Right renal pelvis (tissue), 4 donors: ENCODE data around the gene PRKN. TPM values are rescaled to one million over a fixed set of nuclear protein-coding genes. Genes with fewer than 3 reads are reported as not detected.

ENCODE experiments used
- DNase-seq, 4 donors: peaks; one replicate each; pipeline ENCODE4 v3.0.0-alpha.2; 2013; ENCODE audit warnings: low read depth in 4 of 4, low spot score in 3 of 4, missing footprints in 1 of 4
- polyA plus RNA-seq, 4 donors: library from polyadenylated mRNA; unstranded; fragments of 120-200 nt; gene quantifications; one replicate each; pipeline ENCODE4 v1.2.1, GENCODE V29; 2013; ENCODE audit not compliant: insufficient read length in 4 of 4

Gene PRKN
- polyA plus RNA-seq, 4 donors = 8.7 to 12.4 (median 10.8) TPM

DNA sequence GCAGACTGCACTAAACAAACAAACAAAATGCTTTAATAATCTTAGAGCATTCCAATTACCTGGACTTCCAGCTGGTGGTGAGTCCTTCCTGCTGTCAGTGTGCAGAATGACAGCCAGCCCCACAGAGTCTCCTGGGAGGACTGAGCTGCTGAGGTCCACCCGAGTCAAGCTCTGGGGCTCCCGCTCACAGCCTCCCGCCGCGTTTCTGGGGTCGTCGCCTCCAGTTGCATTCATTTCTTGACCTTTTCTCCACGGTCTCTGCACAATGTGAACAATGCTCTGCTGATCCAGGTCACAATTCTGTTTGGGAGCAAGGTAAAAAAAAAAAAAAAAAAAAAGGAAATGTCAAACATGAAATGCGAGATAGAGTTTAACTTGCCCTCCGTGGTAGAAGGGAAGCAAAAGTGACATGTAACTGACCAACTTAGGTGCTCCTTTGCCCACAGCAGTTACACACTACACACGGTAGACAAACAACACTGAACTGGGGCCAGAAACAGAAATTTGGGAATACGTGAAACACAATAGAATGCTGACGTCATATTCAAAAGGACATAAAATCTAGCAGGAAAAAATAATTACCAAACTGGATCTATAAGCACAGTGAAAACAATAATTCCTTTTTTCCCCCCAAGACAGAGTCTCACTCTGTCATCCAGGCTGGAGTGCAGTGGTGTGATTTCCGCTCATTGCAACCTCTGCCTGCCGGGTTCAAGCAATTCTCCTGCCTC, 464.9 kb downstream of the PRKN start:
- DNase-seq = no peak

DNA sequence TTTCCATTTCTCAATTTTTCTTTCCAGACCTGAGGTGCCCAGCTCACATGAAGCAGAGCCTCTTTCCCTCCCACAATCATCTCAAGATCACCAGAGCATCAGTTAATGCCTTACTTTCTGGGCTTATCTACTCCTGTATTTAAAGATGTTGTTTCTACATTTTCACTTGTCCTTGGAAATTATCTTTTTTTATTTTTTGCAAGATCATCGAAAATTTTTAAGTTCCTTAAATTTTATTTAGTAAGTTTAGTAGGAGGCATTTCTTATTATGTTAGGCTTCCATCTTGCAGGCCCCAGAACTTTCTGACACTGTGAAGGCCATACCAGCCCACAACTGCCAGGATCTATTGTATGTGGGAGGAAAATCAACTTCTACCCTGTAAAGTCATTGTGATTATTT, 466.0 kb downstream of the PRKN start:
- no peak for DNase-seq

DNA sequence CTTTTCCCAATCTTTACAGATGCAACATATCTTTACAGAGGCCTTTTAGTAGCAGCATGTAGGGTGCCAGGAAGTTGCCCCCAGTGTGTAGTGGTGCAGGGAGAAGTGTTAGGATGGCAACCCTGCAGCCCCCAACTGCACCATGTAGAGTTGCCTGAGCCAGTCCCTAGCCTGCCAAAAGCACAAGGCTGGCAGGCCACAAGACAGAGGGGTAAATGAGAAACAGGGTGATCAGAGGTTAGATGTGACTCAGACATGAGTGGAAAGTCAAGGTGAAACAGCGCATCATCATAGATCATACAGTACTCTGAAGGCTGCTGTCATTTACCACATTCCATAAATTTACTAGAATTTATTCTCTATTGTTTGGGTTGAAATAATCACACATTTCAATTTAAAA, 467.5 kb downstream of the PRKN start:
- DNase-seq = no peak

DNA sequence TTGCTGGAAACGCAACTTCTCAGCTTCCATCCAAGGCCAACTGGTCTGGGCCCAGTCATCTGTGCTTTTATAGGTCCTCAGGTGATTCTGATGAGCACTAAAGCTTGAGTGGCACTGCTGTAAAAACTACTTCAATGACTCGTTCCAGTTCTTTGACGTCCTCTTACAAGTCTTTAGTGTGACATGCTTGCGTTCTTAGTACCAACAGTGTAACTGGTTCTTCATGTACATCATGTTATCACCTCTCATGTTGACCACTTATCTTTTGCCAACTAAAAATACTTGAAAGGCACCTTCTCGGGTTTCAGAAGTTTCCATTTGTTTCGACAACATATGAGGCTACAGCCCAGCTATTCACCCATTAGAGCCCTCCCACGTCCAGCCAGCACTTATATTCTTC, 468.9 kb downstream of the PRKN start:
- DNase-seq = no peak

DNA sequence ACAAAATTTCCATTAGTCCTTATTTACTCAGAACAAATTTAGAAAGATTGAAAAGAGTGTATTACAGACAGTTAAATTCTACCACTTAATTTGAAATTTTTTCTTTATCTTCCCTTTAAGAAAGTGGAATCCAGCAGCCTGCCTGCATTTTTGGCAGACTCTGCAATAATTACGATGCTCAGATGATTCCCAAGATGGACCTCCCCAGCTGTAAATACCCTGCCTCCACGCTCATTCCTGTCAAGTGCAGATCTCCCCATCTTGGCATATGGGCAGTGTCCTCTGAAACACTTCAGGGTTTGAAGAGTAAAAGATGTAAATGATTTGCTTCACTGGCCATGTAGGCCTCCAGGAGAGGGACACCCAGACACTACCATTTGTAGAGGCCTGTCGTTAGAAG, 471.2 kb downstream of the PRKN start:
- DNase-seq = no peak

DNA sequence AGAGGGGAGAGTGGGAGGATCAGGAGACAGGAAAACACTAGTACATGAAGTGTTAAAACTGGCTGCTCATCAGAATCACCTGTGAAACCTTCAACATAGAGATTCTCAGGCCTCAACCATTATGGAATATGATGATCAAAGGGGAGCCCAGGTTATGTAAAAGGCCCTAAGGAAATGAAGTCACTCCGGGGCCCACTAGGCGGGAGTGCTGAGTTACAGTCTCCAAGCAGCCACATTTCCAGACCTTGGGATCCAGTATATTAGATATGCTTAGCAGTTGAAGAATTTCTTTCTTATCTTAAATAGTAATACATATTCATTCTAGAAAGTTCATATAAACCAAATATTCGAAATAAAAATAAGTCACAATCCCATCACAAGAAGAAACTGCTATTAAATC, 476.3 kb downstream of the PRKN start:
- no peak for DNase-seq

DNA sequence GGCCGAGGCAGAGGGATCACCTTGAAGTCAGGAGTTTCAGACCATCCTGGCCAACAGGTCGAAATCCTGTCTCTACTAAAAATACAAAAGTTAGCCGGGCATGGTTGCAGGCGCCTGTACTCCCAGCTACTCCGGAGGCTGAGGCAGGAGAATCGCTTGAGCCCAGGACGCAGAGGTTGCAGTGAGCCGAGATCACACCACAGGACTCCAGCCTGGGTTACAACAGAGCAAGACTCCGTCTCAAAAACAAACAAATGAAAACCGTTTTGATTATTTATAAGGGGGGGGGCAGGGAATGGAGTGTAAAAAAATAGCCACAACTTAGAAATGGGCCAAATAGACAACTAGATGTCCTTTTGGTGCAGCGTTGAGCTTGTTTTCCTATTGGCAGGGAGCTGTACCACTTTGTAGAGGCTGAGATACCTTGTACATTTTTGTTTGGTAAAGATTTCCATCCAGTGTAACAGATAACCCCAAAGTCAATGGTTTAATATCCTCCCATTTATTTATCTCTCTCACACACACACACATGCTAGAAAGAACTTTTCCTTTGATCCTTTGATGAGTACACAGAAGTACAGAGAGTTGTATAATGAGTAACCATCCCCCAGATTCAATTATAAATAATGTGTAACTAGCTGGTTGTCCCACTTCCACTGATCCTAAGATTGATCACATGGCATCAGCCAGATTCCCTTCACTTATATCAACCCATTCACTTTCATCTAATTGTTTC, 477.5 kb downstream of the PRKN start:
- no peak for DNase-seq

DNA sequence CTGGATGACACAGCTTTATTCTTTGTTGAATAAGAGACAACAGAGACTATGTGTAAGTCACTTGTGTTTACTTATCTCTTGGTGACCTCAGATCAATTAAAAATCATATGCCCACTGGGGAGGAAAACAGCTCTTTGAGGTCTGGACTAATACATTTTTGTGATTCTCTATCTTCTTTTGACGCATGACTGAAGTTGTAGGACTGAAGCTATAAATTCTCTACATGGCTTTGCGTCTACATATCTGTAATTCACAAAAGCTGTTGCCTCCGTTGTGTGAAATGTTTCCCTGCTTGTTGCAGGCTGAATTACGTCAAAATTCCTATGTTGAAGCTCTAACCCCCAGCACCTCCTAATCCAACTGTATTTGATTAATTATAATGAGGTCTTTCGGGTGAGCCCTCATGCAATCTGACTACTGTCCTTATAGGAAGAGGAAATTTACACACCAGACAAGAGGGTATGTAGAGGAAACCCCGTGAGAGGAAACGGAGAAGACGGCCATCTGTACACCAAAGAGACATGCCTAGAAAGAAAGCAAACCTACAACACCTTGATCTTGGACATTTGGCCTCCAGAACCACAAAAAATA, 481.6 kb downstream of the PRKN start:
- no peak for DNase-seq

DNA sequence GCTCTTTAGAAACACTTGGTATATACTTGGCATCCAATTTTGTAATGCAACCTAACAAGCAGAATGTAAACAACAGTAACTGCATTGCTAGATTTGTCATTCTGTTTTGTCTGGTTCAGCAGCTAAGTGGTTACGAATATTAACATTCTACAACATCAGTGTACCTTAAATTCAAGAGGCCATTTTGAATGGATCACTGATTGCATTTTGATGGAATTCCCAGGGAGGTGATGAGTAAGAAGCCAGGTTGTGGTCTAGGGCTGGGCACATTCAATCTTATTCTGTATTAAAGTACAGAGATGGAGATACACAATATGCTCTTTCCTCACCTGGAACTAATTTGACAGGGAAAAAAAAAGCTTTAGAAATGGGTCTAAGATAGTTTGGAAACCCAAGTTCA, 483.5 kb downstream of the PRKN start:
- DNase-seq = no peak

DNA sequence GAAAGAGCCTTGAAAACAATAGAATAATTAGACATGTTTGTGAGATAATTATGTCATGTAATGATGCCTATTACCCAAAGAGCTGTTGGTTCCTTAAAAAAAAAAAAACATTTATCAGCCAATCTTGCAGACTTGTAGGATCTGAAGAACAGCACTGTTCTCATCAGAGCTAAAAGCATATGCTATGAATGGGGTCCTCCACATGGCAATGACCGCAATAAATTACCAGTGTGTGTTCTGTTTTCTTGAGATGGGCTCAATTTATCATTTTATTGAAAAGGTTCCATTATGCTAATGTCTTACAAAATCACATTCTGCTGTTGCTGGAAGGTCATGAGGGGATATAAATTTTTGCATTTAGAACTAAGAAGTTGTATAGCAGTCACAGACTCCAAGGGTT, 484.7 kb downstream of the PRKN start:
- no peak for DNase-seq

DNA sequence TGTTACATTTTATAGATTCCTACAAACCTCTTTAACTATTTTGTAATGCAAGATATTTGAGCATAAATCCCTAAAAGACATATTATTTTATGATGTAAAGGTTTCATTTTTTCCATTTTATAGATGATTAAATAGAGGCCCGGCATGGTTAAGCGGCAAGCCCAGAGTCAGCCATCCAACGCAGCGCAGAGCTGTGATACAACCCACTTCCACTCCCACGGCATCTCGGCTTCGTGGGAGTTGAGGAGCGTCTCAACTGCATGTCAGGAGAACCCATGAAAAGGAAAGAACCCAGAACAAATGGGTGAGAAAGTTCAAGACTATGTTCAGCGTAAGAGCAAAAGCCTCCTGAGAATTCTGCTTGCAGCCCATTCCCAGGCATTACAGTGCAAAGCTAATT, 488.2 kb downstream of the PRKN start:
- no peak for DNase-seq

DNA sequence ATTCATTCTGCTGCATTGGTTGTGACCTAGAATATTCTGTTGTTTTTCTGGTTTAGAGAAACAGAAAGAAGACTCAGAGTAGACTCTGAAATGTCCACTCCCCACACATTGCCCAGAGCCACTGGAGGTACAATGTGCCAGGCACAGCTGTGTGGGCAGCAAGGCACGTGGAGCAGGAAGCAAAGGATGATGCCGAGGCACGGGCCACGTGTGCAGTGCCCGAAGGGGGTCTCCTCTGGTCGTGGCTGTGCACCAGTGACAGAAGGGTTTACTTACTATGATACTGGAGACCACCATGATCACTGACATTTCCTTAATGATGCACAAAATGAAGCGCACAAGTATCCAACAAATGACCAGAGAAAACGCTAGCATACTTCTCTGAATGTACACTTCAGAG, 488.9 kb downstream of the PRKN start:
- no peak for DNase-seq

DNA sequence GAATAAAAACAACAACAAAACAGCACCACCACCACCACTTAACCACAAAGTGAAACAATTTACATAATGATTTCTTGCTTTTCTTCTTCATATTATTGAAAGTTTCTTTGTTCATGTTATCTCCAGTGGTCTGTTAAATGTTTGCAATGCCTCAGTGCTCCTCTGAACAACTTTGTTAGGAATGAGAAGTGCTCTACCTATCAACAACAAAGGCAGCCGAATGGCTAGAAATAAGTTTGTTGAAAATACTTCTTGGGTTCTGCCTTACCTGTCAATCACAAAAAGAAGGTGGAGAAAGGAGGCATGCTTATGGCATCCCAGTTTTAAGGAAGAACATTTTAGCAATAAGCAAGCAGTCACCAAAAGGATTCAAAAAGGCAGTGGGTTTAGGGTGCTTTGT, 490.2 kb downstream of the PRKN start:
- no peak for DNase-seq

DNA sequence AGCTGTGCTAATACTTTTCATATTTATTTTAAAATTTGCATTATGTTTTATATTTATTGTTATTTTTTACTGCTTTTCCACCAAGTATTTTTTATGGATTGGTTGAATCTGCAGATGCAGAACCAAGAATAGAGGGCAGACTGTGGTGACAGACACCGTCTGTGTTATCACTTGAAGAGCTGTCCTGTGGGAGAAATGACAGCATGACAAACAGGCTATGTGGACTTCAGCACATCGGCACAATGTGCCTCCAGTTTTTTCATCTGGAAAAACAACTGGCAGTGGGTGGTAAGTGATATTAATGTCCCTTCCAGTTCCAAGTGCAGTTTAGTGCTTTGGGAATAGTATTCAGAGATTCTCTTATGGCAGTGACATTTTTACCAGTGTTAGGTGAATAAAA, 492.9 kb downstream of the PRKN start:
- no peak for DNase-seq

DNA sequence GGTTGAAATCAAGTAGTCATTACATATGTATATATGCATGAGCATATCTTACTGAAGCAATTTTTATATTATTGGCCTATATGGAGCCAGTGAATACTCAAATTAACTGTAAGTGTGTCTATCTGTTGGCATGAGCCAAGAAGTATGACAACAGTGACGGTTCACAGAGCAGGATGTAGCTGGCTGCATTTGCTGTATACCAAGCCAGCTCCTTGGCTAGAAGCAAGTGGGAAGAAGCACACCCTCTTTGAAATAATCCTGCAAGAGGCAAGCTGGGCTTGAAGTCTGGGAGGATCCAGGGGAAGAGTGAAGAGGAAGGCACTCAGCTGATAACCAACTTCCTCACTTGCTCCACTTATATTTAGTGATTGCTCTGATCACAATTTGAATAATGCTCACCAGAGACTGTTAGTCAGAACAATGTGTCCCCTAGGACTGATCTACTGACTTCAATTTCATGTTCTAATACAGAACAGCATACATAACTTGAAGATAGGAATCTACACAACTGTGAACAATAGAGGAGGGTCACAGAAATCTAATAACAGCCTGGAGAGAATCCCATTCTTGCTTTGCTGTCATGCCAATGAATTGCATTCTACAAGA, 497.3 kb downstream of the PRKN start:
- DNase-seq = no peak

DNA sequence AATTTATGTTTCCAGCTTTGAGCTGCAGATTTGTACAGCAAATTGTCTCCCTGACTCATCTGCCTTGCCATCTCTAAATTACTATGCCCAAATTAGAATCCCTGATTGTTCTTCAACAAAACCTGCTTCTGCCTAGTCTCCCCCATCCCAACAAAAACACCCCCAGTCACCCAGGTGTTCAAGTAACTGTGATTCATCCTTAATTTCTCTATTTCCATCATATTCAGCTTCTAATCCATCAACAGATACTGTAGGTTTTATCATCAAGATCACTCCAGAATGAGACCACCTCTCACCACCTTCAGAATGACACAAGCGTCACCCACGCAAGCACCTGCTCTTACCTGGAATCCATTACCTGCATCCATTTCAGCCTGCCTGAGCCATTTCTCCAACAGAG, 498.5 kb downstream of the PRKN start:
- no peak for DNase-seq

DNA sequence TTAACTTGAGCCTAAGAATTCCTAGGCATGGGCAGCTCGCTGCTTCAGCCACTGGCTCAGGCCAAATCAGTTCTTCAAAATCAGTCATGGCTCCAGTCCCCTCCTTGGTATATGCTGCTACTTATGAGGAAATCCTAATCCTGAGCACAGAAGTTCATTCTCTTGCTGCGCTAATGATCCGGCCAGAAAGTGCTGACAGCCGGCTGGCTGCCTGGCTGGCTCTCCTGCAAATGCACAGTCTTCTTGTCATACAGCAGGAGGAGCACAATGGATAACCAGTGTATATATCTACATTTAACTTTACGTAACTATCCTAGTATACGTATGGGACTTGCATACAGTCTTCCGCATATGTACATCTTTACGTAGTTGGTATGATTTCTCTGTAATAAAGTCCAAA, 500.8 kb downstream of the PRKN start:
- no peak for DNase-seq

DNA sequence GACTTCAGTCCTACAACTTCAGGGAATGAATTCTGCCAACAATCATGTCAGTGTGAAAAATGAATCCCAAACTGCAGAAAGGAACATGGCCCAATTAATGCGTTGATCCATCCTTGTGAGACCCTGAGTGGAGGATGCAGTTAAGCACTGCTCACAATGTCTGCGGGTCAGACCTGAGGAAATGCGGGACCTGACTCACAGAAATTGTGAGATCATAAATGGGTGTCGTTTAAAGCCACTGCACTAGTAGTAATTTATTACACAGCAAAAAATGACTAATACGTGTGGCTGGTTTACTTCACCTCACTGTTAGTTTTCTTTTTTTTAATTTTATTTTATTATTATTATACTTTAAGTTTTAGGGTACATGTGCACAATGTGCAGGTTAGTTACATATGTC, 505.0 kb downstream of the PRKN start:
- DNase-seq = no peak

DNA sequence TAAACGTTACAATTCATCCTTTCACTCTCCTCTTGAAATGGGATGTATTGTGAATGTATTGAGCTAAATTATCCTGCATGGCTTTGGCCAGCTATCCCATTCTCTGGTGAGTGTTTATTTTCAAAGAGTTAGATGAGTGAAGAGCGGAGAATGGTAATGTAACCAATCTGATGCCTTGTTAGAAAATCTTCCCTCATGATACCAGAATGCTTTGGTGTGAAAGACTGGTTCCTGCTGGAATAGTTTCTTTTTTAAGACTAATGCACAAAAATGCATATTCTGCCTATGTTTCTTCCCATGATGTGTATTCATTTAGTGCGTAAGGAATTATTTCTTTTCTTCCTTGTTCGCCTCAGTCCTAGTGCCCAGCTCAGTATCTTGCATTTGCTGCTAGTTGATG, 506.7 kb downstream of the PRKN start:
- no peak for DNase-seq

DNA sequence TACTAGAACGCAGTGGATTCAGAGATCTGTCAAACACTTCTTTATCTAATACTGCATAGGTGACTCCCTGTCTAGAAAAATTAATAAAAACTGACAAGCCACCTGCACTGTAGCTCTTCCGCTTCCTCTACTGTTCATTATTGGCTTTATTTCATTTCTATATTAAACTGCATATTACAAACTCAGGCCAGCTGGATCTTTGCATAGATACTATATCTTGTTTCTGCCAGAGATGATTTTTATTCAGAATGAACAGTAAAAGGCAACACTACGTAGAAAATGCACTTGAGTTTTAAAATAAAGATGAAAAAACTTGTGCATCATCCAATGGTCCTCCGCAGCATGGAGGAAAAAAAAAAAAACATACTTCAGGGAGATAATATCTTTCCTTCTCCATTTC, 508.3 kb downstream of the PRKN start:
- DNase-seq = no peak

DNA sequence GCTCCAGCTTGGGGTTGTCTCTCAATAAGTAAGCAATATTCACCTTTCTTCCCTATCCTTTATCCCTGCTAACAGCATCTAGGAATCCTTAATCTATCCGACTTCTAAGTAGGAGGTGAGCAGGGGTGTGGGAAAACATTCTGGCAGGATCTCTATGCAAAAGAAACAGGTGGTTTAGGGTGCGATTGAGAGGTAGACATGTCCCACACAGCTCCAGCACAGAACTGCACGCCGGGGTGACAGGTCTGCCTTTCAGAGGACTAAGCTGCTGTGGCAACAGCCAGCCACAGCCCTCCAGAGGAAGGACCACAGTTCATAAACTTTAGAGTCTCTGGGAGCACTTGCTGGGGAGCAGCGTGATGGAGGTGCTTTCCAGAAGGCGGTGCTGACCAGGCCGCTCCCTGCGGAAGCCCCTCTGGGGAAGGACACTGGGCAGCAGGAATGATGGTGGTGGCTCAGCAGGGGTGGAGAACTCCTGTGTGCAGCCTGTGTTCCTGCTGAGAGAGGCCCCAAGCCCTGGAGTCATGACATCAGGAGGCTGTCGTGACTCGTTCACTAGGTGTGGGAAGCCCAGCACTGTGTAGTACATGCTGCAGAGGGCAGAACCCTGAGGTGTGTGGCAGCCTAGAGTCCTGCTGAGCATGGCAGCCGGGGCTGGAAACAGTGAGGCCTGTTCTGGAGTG, 509.6 kb downstream of the PRKN start:
- DNase-seq = no peak
